Spleen (tissue), 7 donors: ENCODE results near the gene EDN2.

Experiments
- POLR2A ChIP-seq, 3 donors: fragments of 450-650 bp; IDR thresholded peaks; one replicate each; pipeline ENCODE4 v1.5.1; 2017; ENCODE audit warnings: antibody characterized with exemption in 3 of 3, mild to moderate bottlenecking in 1 of 3
- TF ChIP-seq, protein P1 (sequence below), 11 experiments: fragments of 200-600 bp in 7 of 11; fragments of 450-650 bp in 4 of 11; sonication (generic) in 4 of 11; IDR thresholded peaks in 8 of 11; conservative IDR thresholded peaks in 3 of 11; 1 replicate in 7 of 11; 2 replicates in 4 of 11; pipeline versions ENCODE4 v1.4.0 to v1.8.0; 2016 to 2021; ENCODE audit warnings: antibody characterized with exemption in 11 of 11, inconsistent platforms in 4 of 11, mild to moderate bottlenecking in 1 of 11
- donor health status: DM: no; HTN: no; CAD: no; lungs with moderate emphysema.
- donor health status: DM: no; HTN: no; CAD: no.
- donor health status: DM: no; HTN: no; CAD: no.

DNA sequence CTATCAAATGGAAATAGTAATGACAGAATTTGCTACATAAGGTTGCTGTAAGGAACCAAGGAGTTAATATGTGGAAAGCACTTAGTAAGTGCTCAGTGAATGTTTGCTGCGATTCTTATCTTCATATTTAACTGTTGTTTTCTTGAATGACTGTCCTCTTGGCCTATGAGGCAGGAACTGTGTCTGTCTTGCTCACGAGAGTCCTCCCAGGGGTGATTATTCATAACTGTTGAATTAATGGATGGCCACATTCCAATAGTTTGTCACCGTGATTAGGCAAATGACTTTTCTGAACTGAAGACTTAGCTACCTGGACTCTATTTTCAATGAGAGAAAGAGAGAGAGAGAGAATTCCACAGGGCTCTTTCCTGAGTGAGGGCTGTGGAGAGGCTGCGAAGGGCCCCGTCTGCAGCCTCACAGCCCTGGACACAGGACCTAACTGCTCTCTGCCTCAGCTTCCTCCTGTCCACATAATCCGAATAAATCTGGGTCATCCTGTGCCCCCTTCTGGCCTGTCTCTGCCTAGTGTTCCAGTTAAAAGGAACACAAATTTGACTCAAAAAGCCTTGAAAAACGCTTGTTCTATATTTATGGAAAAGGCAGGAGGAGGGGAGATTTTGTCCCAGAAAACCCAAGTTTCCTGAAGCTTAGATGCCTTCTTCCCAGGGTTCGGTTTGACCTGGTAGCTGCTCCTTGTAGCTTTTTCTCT is 8.5 kb downstream of the EDN2 start:
- TF ChIP-seq, protein P1, sequence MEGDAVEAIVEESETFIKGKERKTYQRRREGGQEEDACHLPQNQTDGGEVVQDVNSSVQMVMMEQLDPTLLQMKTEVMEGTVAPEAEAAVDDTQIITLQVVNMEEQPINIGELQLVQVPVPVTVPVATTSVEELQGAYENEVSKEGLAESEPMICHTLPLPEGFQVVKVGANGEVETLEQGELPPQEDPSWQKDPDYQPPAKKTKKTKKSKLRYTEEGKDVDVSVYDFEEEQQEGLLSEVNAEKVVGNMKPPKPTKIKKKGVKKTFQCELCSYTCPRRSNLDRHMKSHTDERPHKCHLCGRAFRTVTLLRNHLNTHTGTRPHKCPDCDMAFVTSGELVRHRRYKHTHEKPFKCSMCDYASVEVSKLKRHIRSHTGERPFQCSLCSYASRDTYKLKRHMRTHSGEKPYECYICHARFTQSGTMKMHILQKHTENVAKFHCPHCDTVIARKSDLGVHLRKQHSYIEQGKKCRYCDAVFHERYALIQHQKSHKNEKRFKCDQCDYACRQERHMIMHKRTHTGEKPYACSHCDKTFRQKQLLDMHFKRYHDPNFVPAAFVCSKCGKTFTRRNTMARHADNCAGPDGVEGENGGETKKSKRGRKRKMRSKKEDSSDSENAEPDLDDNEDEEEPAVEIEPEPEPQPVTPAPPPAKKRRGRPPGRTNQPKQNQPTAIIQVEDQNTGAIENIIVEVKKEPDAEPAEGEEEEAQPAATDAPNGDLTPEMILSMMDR (IDR thresholded peaks at IDR 0.05 in 8 of 11, conservative IDR thresholded peaks at IDR 0.05 in 3 of 11), result no peak
- no peak for TF ChIP-seq POLR2A (IDR thresholded peaks at IDR 0.05)
